Activated CD8-positive, alpha-beta memory T cell treated with anti-CD3 and anti-CD28 coated beads for 48 hours (primary cell): Measurements from ENCODE around the gene ZSWIM8.
A peak's percentile ranks its signal among the peaks of the same experiment; 100 is the strongest.

ENCODE experiments used
- DNase-seq, 3 experiments: peaks; one replicate each; pipeline ENCODE4 v3.0.0-alpha.2; 2020; ENCODE audit warnings: low read depth in 2 of 3, low spot score in 2 of 3

The ZSWIM8 gene

DNA sequence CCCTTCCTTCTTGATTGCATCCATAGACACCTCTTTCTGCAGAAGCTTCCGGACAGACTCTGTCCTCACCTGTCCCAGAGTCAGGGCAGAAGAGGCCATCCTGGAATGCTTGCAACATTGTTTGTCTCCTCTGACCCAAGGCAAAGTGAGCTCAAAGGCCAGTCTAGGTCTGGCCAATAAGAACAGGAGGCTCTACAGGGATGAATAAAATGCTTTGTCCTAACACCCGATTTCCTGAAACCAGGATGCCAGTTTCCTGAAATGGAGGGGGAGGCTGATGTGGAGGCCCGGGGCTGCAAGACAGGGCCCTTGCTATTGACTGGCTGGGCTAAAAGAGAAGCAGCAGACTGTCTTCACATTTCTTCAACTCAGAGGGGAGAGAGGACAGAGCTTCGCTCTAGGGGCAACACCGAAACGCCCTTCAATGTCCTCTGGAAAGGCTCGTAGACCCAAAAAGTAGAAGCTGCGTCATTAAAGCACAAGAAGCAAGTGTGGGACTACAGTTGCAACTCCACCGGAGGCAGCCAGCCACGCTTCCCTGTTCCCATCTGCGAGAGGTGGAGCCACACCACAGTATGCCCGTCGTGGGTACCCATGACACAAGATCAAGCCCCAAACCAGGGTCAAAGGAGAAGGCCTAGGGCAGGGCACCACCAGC, 55.1 kb downstream of the ZSWIM8 start:
- no peak for DNase-seq

DNA sequence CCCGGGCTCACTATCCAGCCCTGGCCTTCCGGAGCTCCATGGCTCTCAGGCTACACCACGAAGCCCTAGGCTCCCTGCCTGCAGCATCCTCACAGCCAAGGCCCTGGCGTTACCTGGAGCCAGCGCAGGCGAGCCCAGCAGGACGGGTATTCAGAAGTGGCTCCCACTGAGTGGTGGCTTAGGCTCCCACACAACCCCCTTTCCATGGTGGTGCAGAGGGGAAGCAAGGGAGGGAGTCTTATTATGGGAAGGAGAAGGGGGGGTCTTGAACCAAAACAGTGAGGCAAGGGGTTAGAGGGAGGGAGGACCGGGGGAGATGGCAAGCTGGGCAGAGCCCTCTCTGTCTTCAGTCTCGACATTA, 55.6 kb downstream of the ZSWIM8 start:
- DNase-seq, result no peak

- no peak for DNase-seq
Observed at GRCh38 chr10:73841526-73842285, 56.3 kb downstream of the ZSWIM8 start.

GRCh38 chr10:73842349-73842748, 56.9 kb downstream of the ZSWIM8 start:
- DNase-seq, result no peak

- DNase-seq, result no peak
Observed at GRCh38 chr10:73843261-73843660, 57.9 kb downstream of the ZSWIM8 start.

GRCh38 chr10:73847031-73847430, 61.6 kb downstream of the ZSWIM8 start:
- DNase-seq, result no peak

- DNase-seq, result peak; percentile 72 to 95 (median 94)
Observed at GRCh38 chr10:73848821-73849489, 63.5 kb downstream of the ZSWIM8 start.

GRCh38 chr10:73850211-73850610, 64.8 kb downstream of the ZSWIM8 start:
- no peak for DNase-seq

DNA sequence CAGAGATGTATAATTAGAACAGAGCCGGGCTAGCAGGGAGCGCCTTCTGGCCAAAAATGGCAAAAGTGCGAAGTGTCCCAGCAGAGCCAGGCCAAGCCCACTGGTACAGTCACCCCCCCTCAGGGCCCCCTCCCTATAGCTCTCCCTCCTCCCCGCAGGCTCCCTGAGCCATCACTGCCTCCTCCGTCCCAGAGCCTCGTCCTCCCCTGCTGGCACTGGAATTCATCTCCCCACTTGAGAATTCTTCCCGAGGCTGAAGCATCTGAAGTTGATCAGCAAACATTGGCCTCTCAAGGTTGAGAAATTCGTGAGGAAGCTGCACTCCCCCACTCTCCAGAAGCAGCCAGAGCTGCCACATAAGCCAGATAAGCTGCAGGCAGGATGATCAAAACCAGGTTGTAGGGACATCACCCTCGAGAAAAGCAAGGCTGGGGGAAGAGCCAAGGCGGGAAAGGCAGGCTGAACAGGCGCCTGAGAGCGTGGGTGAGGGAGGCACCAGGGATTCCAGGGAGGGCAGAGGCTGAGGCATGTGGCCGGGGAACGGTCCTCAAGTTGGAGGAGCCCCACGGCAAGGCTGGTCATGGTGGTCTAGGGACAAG, 65.6 kb downstream of the ZSWIM8 start:
- no peak for DNase-seq
